Measurements from ENCODE around the gene TCOF1.

Gene TCOF1

GRCh38 chr5:150392680-150393079 lies 35.2 kb downstream of the TCOF1 start:
- Histone ChIP-seq H3K9ac (ENCODE audit: low read length) (no peak overlapping the region), H3K4me2 (ENCODE audit: low read length) (no peak overlapping the region), H3K9me3 (ENCODE audit: insufficient read depth, low read length) (no peaks in the 10 kb centered on the region), H3K79me2 (ENCODE audit: low read length) (no peaks in the 10 kb centered on the region), H3K36me3 (replicated peaks; ENCODE audit: low read depth, low read length) (peaks cover 43% of the 10 kb centered on the region), H3K4me3 (ENCODE audit: low read length) (no peak overlapping the region), H2AFZ (ENCODE audit: low read depth, low read length) (no peak overlapping the region), H3K27me3 (ENCODE audit: low read depth, low read length) (no peaks in the 10 kb centered on the region), H3K4me1 (ENCODE audit: low read length) (no peaks in the 10 kb centered on the region), H3K27ac (ENCODE audit: low read length) (no peak overlapping the region), H4K20me1 (ENCODE audit: insufficient read depth, low read length) (no peaks in the 10 kb centered on the region)
- TF ChIP-seq EZH2phosphoT487 (IDR thresholded peaks at IDR 0.05; ENCODE audit: low read depth) (no peak), CTCF (IDR thresholded peaks at IDR 0.05; ENCODE audit: low read depth, low read length) (no peak)

- H3K27me3 ChIP-seq (ENCODE audit: low read depth, low read length) = no peaks in the 10 kb centered on the region
- H3K27ac ChIP-seq (ENCODE audit: low read length) = no peak overlapping the region
- H3K36me3 ChIP-seq (replicated peaks; ENCODE audit: low read depth, low read length) = peaks cover 38% of the 10 kb centered on the region
- H3K4me2 ChIP-seq (ENCODE audit: low read length) = no peak overlapping the region
- TF ChIP-seq CTCF (IDR thresholded peaks at IDR 0.05; ENCODE audit: low read depth, low read length) (no peak), EZH2phosphoT487 (IDR thresholded peaks at IDR 0.05; ENCODE audit: low read depth) (no peak)
- no peak overlapping the region for H3K9ac ChIP-seq (ENCODE audit: low read length)
- H3K4me1 ChIP-seq (ENCODE audit: low read length) = no peaks in the 10 kb centered on the region
- H3K9me3 ChIP-seq (ENCODE audit: insufficient read depth, low read length) = no peaks in the 10 kb centered on the region
- H2AFZ ChIP-seq (ENCODE audit: low read depth, low read length) = no peak overlapping the region
- H3K79me2 ChIP-seq (ENCODE audit: low read length) = no peaks in the 10 kb centered on the region
- no peaks in the 10 kb centered on the region for H4K20me1 ChIP-seq (ENCODE audit: insufficient read depth, low read length)
- no peak overlapping the region for H3K4me3 ChIP-seq (ENCODE audit: low read length)
Measured at GRCh38 chr5:150393096-150393645, 35.7 kb downstream of the TCOF1 start.

- H3K27ac ChIP-seq (ENCODE audit: low read length) = no peak overlapping the region
- H3K36me3 ChIP-seq (replicated peaks; ENCODE audit: low read depth, low read length) = peaks cover 38% of the 10 kb centered on the region
- H3K27me3 ChIP-seq (ENCODE audit: low read depth, low read length) = no peaks in the 10 kb centered on the region
- H2AFZ ChIP-seq (ENCODE audit: low read depth, low read length) = no peak overlapping the region
- H4K20me1 ChIP-seq (ENCODE audit: insufficient read depth, low read length) = peaks cover 5% of the 10 kb centered on the region; the same call in 1 of the 2 replicates
- no peaks in the 10 kb centered on the region for H3K79me2 ChIP-seq (ENCODE audit: low read length)
- no peak overlapping the region for H3K9ac ChIP-seq (ENCODE audit: low read length)
- H3K4me2 ChIP-seq (ENCODE audit: low read length) = no peak overlapping the region
- H3K4me1 ChIP-seq (ENCODE audit: low read length) = no peaks in the 10 kb centered on the region
- no peak overlapping the region for H3K4me3 ChIP-seq (ENCODE audit: low read length)
- H3K9me3 ChIP-seq (ENCODE audit: insufficient read depth, low read length) = no peaks in the 10 kb centered on the region
- no peak for TF ChIP-seq EZH2phosphoT487 (IDR thresholded peaks at IDR 0.05; ENCODE audit: low read depth)
- no peak for TF ChIP-seq CTCF (IDR thresholded peaks at IDR 0.05; ENCODE audit: low read depth, low read length)
Measured at GRCh38 chr5:150394131-150394530, 36.6 kb downstream of the TCOF1 start.

- no peak for TF ChIP-seq EZH2phosphoT487 (IDR thresholded peaks at IDR 0.05; ENCODE audit: low read depth)
- TF ChIP-seq CTCF (IDR thresholded peaks at IDR 0.05; ENCODE audit: low read depth, low read length) = no peak
- H3K4me2 ChIP-seq (ENCODE audit: low read length) = no peak overlapping the region
- no peak overlapping the region for H3K27ac ChIP-seq (ENCODE audit: low read length)
- peaks cover 12% of the 10 kb centered on the region; the same call in 1 of the 2 replicates for H4K20me1 ChIP-seq (ENCODE audit: insufficient read depth, low read length)
- H3K27me3 ChIP-seq (ENCODE audit: low read depth, low read length) = no peaks in the 10 kb centered on the region
- no peak overlapping the region for H3K4me3 ChIP-seq (ENCODE audit: low read length)
- H3K79me2 ChIP-seq (ENCODE audit: low read length) = no peaks in the 10 kb centered on the region
- H3K9ac ChIP-seq (ENCODE audit: low read length) = no peak overlapping the region
- peaks cover 29% of the 10 kb centered on the region for H3K36me3 ChIP-seq (replicated peaks; ENCODE audit: low read depth, low read length)
- no peaks in the 10 kb centered on the region for H3K4me1 ChIP-seq (ENCODE audit: low read length)
- no peaks in the 10 kb centered on the region for H3K9me3 ChIP-seq (ENCODE audit: insufficient read depth, low read length)
- no peak overlapping the region for H2AFZ ChIP-seq (ENCODE audit: low read depth, low read length)
Measured at GRCh38 chr5:150394912-150395687, 37.6 kb downstream of the TCOF1 start.

Data from OCI-LY3 (cell line).